Epithelial cell of esophagus (primary cell): Measurements from ENCODE around the gene HES4.

ENCODE experiments used
- DNase-seq: peaks from one replicate; pipeline ENCODE4 v3.0.0; 2010; ENCODE audit warnings: low read depth
- H3K4me3 ChIP-seq: 2 replicates; pipeline ENCODE4 v1.5.1; 2011; ENCODE audit warnings: mild to moderate bottlenecking, low read length, control low read depth
- CTCF ChIP-seq: IDR thresholded peaks from 2 replicates; pipeline ENCODE4 v1.5.1; 2011; ENCODE audit warnings: low read depth, mild to moderate bottlenecking, low read length, control low read depth, inconsistent platforms; ENCODE audit not compliant: insufficient read depth; ENCODE audit errors: missing control alignments

The HES4 gene

GRCh38 chr1:1025730-1026129 is 25.8 kb upstream of the HES4 start:
- no peak for TF ChIP-seq CTCF
- peak overlapping the region; percentile 18 for H3K4me3 ChIP-seq
- peak; percentile 42 for DNase-seq

- TF ChIP-seq CTCF = no peak
- DNase-seq = peak; percentile 87
Measured at GRCh38 chr1:1024771-1025699, 25.1 kb upstream of the HES4 start.

GRCh38 chr1:1024149-1024770 is 24.4 kb upstream of the HES4 start:
- H3K4me3 ChIP-seq = no peak overlapping the region
- DNase-seq = no peak
- TF ChIP-seq CTCF = no peak

More at GRCh38 chr1:1024771-1025699, 25.1 kb upstream of the HES4 start:
- peak overlapping the region; percentile 43 for H3K4me3 ChIP-seq

GRCh38 chr1:1023700-1024099 is 23.8 kb upstream of the HES4 start:
- DNase-seq = no peak
- no peak overlapping the region for H3K4me3 ChIP-seq
- no peak for TF ChIP-seq CTCF

GRCh38 chr1:1022302-1023009 is 22.6 kb upstream of the HES4 start:
- no peak for DNase-seq
- H3K4me3 ChIP-seq = no peak overlapping the region
- TF ChIP-seq CTCF = no peak

GRCh38 chr1:1021920-1022259 is 22.0 kb upstream of the HES4 start:
- peak overlapping the region; percentile 60 for H3K4me3 ChIP-seq
- no peak for TF ChIP-seq CTCF
- peak; percentile 74 for DNase-seq
